GM23338 (cell line): Measurements from ENCODE around the gene STX1A. TPM values are rescaled to one million over a fixed set of nuclear protein-coding genes. Genes with fewer than 3 reads are reported as not detected.

Experiments
- ATAC-seq: fragments of 200-7000 bp; cut with Tn5 transposase; 3 replicates; pipeline ENCODE4 v1.9.1; 2020
- DNase-seq: peaks from one replicate; pipeline ENCODE4 v3.0.0-alpha.2; 2015; ENCODE audit warnings: low spot score
- H2AFZ ChIP-seq: fragments of 200-600 bp; sonication (generic); 2 replicates; pipeline ENCODE4 v1.8.0; 2016; ENCODE audit warnings: antibody characterized with exemption, mild to moderate bottlenecking, moderate library complexity
- H3F3A ChIP-seq: fragments of 200-600 bp; sonication (generic); replicated peaks from 2 replicates; pipeline ENCODE4 v1.8.0; 2017; ENCODE audit warnings: antibody characterized with exemption, mixed run types, low read depth
- H3K27ac ChIP-seq: fragments of 200-600 bp; sonication (generic); 2 replicates; pipeline ENCODE4 v1.6.1; 2016; ENCODE audit warnings: low read depth
- H3K27me3 ChIP-seq: fragments of 200-600 bp; sonication (generic); 2 replicates; pipeline ENCODE4 v1.8.0; 2016; ENCODE audit warnings: mild to moderate bottlenecking, mixed run types, moderate library complexity; ENCODE audit not compliant: insufficient read depth
- H3K36me3 ChIP-seq: fragments of 200-600 bp; sonication (generic); 2 replicates; pipeline ENCODE4 v1.8.0; 2016; ENCODE audit warnings: mild to moderate bottlenecking; ENCODE audit not compliant: insufficient read depth
- H3K4me1 ChIP-seq: fragments of 200-600 bp; sonication (generic); 2 replicates; pipeline ENCODE4 v1.8.0; 2016; ENCODE audit warnings: mild to moderate bottlenecking, moderate library complexity; ENCODE audit not compliant: insufficient read depth
- H3K4me2 ChIP-seq: fragments of 200-600 bp; sonication (generic); 2 replicates; pipeline ENCODE4 v1.7.1; 2017; ENCODE audit warnings: mixed run types
- H3K4me3 ChIP-seq: fragments of 200-600 bp; sonication (generic); 2 replicates; pipeline ENCODE4 v1.6.1; 2016; ENCODE audit warnings: mixed run types
- H3K79me2 ChIP-seq: fragments of 200-600 bp; sonication (generic); replicated peaks from 2 replicates; pipeline ENCODE4 v1.8.0; 2017; ENCODE audit warnings: mild to moderate bottlenecking; ENCODE audit not compliant: insufficient read depth
- H3K9me2 ChIP-seq: fragments of 200-600 bp; sonication (generic); 2 replicates; pipeline ENCODE4 v1.8.0; 2017; ENCODE audit not compliant: insufficient read depth
- H4K20me1 ChIP-seq: fragments of 200-600 bp; sonication (generic); replicated peaks from 2 replicates; pipeline ENCODE4 v1.8.0; 2017; ENCODE audit warnings: mild to moderate bottlenecking; ENCODE audit not compliant: insufficient read depth
- H3K27ac Mint-ChIP-seq: 2 replicates; pipeline ENCODE4 v1.8.0; 2020; ENCODE audit warnings: inconsistent platforms, mild to moderate bottlenecking, moderate library complexity, mixed read lengths
- H3K27me3 Mint-ChIP-seq: 3 replicates; pipeline ENCODE4 v1.8.0; 2022; ENCODE audit warnings: low read depth, mild to moderate bottlenecking, moderate library complexity, mixed read lengths, inconsistent platforms; ENCODE audit not compliant: insufficient read depth, poor library complexity
- H3K36me3 Mint-ChIP-seq: 3 replicates; pipeline ENCODE4 v1.8.0; 2021; ENCODE audit warnings: low read depth, mild to moderate bottlenecking, inconsistent platforms, moderate library complexity, mixed read lengths
- H3K4me1 Mint-ChIP-seq: 3 replicates; pipeline ENCODE4 v1.8.0; 2020; ENCODE audit warnings: mild to moderate bottlenecking, inconsistent platforms, mixed read lengths
- H3K4me3 Mint-ChIP-seq: 3 replicates; pipeline ENCODE4 v1.8.0; 2021; ENCODE audit warnings: moderate library complexity, mild to moderate bottlenecking, inconsistent platforms, mixed read lengths
- H3K9me3 Mint-ChIP-seq: 3 replicates; pipeline ENCODE4 v1.8.0; 2020; ENCODE audit warnings: moderate library complexity, mild to moderate bottlenecking, inconsistent platforms, mixed read lengths
- CREB1 ChIP-seq: fragments of 250-450 bp; sonication (Bioruptor Pico); IDR thresholded peaks from 2 replicates; pipeline ENCODE4 v1.5.0; 2020; ENCODE audit warnings: low read depth, mild to moderate bottlenecking, moderate library complexity
- ETS1 ChIP-seq: IDR thresholded peaks from 2 replicates; pipeline ENCODE4 v1.6.1; 2016; ENCODE audit warnings: antibody characterized with exemption
- EZH2 ChIP-seq: fragments of 200-600 bp; sonication (generic); IDR thresholded peaks from one replicate; pipeline ENCODE4 v1.8.0; 2017; ENCODE audit warnings: antibody characterized with exemption, mild to moderate bottlenecking, low read depth; ENCODE audit not compliant: unreplicated experiment
- EZH2phosphoT487 ChIP-seq: fragments of 200-600 bp; sonication (generic); IDR thresholded peaks from one replicate; pipeline ENCODE4 v1.8.1; 2018; ENCODE audit warnings: antibody characterized with exemption; ENCODE audit not compliant: unreplicated experiment
- JUNB ChIP-seq: IDR thresholded peaks from one replicate; pipeline ENCODE4 v1.6.1; 2016; ENCODE audit warnings: antibody characterized with exemption; ENCODE audit not compliant: unreplicated experiment
- NANOG ChIP-seq: IDR thresholded peaks from 2 replicates; pipeline ENCODE4 v1.6.1; 2016; ENCODE audit warnings: antibody characterized with exemption, borderline replicate concordance
- POLR2AphosphoS5 ChIP-seq: IDR thresholded peaks from 2 replicates; pipeline ENCODE4 v1.6.1; 2016; ENCODE audit warnings: antibody characterized with exemption, low read depth
- REST ChIP-seq: IDR thresholded peaks from one replicate; pipeline ENCODE4 v1.6.1; 2018; ENCODE audit warnings: antibody characterized with exemption; ENCODE audit not compliant: unreplicated experiment
- STAT1 ChIP-seq: IDR thresholded peaks from one replicate; pipeline ENCODE4 v1.6.1; 2016; ENCODE audit warnings: antibody characterized with exemption; ENCODE audit not compliant: unreplicated experiment
- ZNF114 ChIP-seq: fragments of 250-450 bp; sonication (Bioruptor Pico); IDR thresholded peaks from 2 replicates; pipeline ENCODE4 v1.5.0; 2020; ENCODE audit warnings: mild to moderate bottlenecking, moderate library complexity
- ZNF331 ChIP-seq: fragments of 250-450 bp; sonication (Bioruptor Pico); IDR thresholded peaks from 2 replicates; pipeline ENCODE4 v1.5.0; 2020; ENCODE audit warnings: low read depth, mild to moderate bottlenecking, moderate library complexity
- ZNF462 ChIP-seq: fragments of 250-450 bp; sonication (Bioruptor Pico); IDR thresholded peaks from 2 replicates; pipeline ENCODE4 v1.5.0; 2020; ENCODE audit warnings: mild to moderate bottlenecking, moderate library complexity
- polyA plus RNA-seq: library from polyadenylated mRNA; unstranded; fragments of >200 nt; fragmentation: Nextera tagmentation; extraction: Ambion mirVana; gene quantifications from 2 replicates; pipeline ENCODE4 v1.2.1, GENCODE V29; 2016
- total RNA-seq: library from RNA; depleted of rRNA; stranded (reverse); fragments of >200 nt; shearing (Covaris generic); gene quantifications from 2 replicates; pipeline ENCODE4 v1.2.3, GENCODE V29; 2014
- TF ChIP-seq, protein P1 (sequence below), 2 experiments: fragments of 200-600 bp in 1 of 2; sonication (generic) in 1 of 2; conservative IDR thresholded peaks; 2 replicates each; pipeline versions ENCODE4 v1.5.1 to v1.6.1; 2016 to 2017; ENCODE audit warnings: antibody characterized with exemption in 2 of 2, low read depth in 2 of 2, mild to moderate bottlenecking in 2 of 2, moderate library complexity in 1 of 2

The STX1A gene
- total and polyA plus RNA-seq, 2 experiments from 2014 or later, result 9.1 to 19.8 TPM

GRCh38 chr7:73739387-73739767, 19.9 kb upstream of the STX1A start:
- H3K9me2 ChIP-seq, result no peaks in the 10 kb centered on the region
- peak overlapping the region; percentile 83 for H3K27ac ChIP-seq
- Mint-ChIP-seq H3K4me3 (peak overlapping the region; percentile 90), H3K9me3 (no peaks in the 10 kb centered on the region), H3K4me1 (peaks cover 41% of the 10 kb centered on the region), H3K36me3 (peaks cover 8% of the 10 kb centered on the region), H3K27me3 (peaks cover 33% of the 10 kb centered on the region), H3K27ac (peak overlapping the region; percentile 95)
- H3K27me3 ChIP-seq, result peaks cover 35% of the 10 kb centered on the region
- H3F3A ChIP-seq, result peaks cover 8% of the 10 kb centered on the region
- H3K36me3 ChIP-seq, result 0 out of 2 replicates have a peak, but pooled peaks cover 3% of the 10 kb centered on the region
- peak overlapping the region; percentile 77 for H3K4me3 ChIP-seq
- DNase-seq, result no peak
- TF ChIP-seq NANOG (no peak), ETS1 (no peak), CREB1 (CRISPR knock-in tag) (no peak), ZNF114 (CRISPR knock-in tag) (no peak), ZNF462 (no peak), JUNB (no peak), EZH2 (no peak), ZNF331 (CRISPR knock-in tag) (no peak), EZH2phosphoT487 (no peak), STAT1 (no peak), POLR2AphosphoS5 (no peak), REST (no peak)
- TF ChIP-seq, protein P1, sequence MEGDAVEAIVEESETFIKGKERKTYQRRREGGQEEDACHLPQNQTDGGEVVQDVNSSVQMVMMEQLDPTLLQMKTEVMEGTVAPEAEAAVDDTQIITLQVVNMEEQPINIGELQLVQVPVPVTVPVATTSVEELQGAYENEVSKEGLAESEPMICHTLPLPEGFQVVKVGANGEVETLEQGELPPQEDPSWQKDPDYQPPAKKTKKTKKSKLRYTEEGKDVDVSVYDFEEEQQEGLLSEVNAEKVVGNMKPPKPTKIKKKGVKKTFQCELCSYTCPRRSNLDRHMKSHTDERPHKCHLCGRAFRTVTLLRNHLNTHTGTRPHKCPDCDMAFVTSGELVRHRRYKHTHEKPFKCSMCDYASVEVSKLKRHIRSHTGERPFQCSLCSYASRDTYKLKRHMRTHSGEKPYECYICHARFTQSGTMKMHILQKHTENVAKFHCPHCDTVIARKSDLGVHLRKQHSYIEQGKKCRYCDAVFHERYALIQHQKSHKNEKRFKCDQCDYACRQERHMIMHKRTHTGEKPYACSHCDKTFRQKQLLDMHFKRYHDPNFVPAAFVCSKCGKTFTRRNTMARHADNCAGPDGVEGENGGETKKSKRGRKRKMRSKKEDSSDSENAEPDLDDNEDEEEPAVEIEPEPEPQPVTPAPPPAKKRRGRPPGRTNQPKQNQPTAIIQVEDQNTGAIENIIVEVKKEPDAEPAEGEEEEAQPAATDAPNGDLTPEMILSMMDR (conservative IDR thresholded peaks at IDR 0.05; ENCODE audit: low read depth in 2 of 2), result no peak
- peak overlapping the region; percentile 89 for H3K4me2 ChIP-seq
- H4K20me1 ChIP-seq, result peaks cover 13% of the 10 kb centered on the region
- ATAC-seq, result no peak
- H3K4me1 ChIP-seq, result peaks cover 31% of the 10 kb centered on the region
- H3K79me2 ChIP-seq, result no peaks in the 10 kb centered on the region; the same call in 1 of the 2 replicates
- H2AFZ ChIP-seq, result peak overlapping the region; percentile 84
